ENCODE data around the gene CYB561. TPM values are rescaled to one million over a fixed set of nuclear protein-coding genes. Genes with fewer than 3 reads are reported as not detected.
A peak's percentile ranks its signal among the peaks of the same experiment; 100 is the strongest.

CYB561 gene, protein sequence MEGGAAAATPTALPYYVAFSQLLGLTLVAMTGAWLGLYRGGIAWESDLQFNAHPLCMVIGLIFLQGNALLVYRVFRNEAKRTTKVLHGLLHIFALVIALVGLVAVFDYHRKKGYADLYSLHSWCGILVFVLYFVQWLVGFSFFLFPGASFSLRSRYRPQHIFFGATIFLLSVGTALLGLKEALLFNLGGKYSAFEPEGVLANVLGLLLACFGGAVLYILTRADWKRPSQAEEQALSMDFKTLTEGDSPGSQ
- 10 to 100 TPM; 42.4 to 97.9 TPM for total RNA-seq
- polyA plus RNA-seq: 10 to 100 TPM; 41.2 to 49.2 TPM
- long read RNA-seq, donor 1, partial matches to known transcripts: 0 of 8 reads
- long read RNA-seq, donor 1, other reads (novel, unspliced or antisense): 0 of 8 reads
- long read RNA-seq, donor 2, partial matches to known transcripts: 0 of 1 reads
- long read RNA-seq, donor 2, other reads (novel, unspliced or antisense): 0 of 1 reads
- long read RNA-seq, donor 3, partial matches to known transcripts: 0 of 7 reads
- long read RNA-seq, donor 3, other reads (novel, unspliced or antisense): 0 of 7 reads
- long read RNA-seq, donor 4, partial matches to known transcripts: 0 of 3 reads
- long read RNA-seq, donor 4, other reads (novel, unspliced or antisense): 0 of 3 reads
- long read RNA-seq, donor 5, partial matches to known transcripts: 0 of 9 reads
- long read RNA-seq, donor 5, other reads (novel, unspliced or antisense): 0 of 9 reads

DNA sequence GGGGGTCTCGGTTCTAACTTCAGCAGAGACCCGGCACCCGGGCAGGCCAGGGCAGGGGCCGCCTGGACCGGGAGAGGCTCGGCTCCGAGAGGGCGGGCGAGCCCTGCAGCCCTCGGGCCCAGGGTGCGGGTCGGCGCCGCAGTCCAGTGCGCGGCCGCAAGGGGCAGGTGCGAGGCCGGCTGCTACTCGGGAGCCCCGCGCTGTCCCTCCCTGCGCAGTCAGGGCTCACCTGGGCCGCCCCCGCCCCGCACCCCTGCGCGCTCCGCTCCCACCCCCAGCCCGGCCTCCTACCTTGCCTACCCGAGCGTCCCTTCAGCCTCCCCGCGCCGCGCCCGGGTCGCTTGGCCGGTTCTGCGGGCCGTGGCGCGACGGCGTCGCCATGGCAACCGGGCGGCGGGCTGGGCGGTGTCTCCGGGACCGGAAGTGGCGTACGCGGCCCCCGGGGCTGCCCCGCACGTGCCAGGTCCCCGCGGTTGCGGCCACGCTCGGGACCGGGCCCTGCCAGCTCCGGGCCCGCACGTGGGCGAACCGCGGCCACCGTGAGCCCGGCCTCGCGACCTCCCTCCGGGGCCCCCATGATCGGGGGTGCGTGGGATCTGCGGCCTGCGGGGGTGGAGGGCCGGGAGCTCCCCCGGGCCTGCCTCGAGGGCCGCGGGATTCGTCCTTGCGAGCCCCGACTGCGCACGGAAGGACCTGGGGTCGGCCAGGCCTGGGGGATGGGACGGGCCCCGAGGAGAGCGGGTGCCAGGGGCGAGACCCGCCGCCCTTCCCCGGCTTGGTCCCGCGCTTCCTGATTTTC, at the start of gene CYB561:
Gene CYB561 (minus strand): TSS at position 353 of the 799 bp plus-strand sequence. CDS start 8,759 bp downstream, outside the sequence.
- Histone ChIP-seq H3K4me3 (peak within 1 kb of the TSS; percentile 58), H3K36me3 (ENCODE audit: control insufficient read depth in 4 of 4, insufficient read depth in 4 of 4, low read length in 4 of 4) (no peaks in the 10 kb centered on the region), H3K27me3 (ENCODE audit: control insufficient read depth in 3 of 3, insufficient read depth in 3 of 3, low read length in 2 of 3) (no peaks in the 10 kb centered on the region), H3K27ac (ENCODE audit: low read depth in 1 of 2, low read length in 1 of 2) (peak within 1 kb of the TSS; percentile 65 to 96), H3K4me1 (ENCODE audit: control insufficient read depth in 5 of 5, insufficient read depth in 5 of 5, low read length in 5 of 5) (peaks cover 0 to 30% (median 7%) of the 10 kb centered on the region in 5 donors), H3K9ac (ENCODE audit: insufficient read depth in 1 of 2, low read length in 2 of 2) (peak within 1 kb of the TSS; percentile 3 to 46), H3K9me3 (ENCODE audit: control insufficient read depth in 4 of 4, insufficient read depth in 3 of 4, low read length in 3 of 4) (no peaks in the 10 kb centered on the region)
- DNase-seq (peak; percentile 58 to 83 (median 79)), ATAC-seq (ENCODE audit: insufficient read depth, low FRiP score) (peak; percentile 75)
- TF ChIP-seq, protein P1, sequence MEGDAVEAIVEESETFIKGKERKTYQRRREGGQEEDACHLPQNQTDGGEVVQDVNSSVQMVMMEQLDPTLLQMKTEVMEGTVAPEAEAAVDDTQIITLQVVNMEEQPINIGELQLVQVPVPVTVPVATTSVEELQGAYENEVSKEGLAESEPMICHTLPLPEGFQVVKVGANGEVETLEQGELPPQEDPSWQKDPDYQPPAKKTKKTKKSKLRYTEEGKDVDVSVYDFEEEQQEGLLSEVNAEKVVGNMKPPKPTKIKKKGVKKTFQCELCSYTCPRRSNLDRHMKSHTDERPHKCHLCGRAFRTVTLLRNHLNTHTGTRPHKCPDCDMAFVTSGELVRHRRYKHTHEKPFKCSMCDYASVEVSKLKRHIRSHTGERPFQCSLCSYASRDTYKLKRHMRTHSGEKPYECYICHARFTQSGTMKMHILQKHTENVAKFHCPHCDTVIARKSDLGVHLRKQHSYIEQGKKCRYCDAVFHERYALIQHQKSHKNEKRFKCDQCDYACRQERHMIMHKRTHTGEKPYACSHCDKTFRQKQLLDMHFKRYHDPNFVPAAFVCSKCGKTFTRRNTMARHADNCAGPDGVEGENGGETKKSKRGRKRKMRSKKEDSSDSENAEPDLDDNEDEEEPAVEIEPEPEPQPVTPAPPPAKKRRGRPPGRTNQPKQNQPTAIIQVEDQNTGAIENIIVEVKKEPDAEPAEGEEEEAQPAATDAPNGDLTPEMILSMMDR (IDR thresholded peaks at IDR 0.05; ENCODE audit: control extremely low read depth, extremely low read depth): no peak
- 0 to 1% methylated on average over 56 to 99 of the region's 99 CpGs for whole genome bisulfite sequencing, 2 donors

DNA sequence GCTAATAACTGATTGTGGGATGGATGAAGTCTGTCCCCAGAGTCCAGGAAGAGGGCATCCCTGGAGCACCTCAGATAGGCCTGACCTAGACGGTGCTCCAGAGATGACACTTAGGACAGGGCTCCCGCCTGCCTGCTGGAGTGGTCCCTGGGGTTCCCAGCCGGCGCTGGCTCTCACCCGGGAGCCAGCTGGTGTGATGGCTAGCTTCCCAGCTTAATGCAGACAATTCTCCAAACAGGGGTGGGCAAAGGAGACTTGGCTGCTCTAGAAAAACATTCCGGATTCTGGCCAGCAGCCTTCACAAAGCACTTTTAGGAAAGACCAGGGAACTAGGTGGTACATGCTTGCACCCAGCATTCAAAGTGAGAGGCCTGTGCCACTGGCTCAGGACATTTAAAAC, 49.4 kb upstream of the CYB561 start:
- TF ChIP-seq, protein P1 (IDR thresholded peaks at IDR 0.05; ENCODE audit: control extremely low read depth, extremely low read depth): no peak
- no peak overlapping the region for H3K27ac ChIP-seq (ENCODE audit: low read depth in 1 of 2, low read length in 1 of 2)
- no peak overlapping the region for H3K4me3 ChIP-seq
- no peaks in the 10 kb centered on the region for H3K27me3 ChIP-seq (ENCODE audit: control insufficient read depth in 3 of 3, insufficient read depth in 3 of 3, low read length in 2 of 3)
- H3K9ac ChIP-seq (ENCODE audit: insufficient read depth in 1 of 2, low read length in 2 of 2): no peak overlapping the region
- 67 to 88% methylated on average over 6 of the region's 6 CpGs for WGBS, 2 donors
- peak; percentile 73 to 82 (median 78) for DNase-seq
- H3K36me3 ChIP-seq (ENCODE audit: control insufficient read depth in 4 of 4, insufficient read depth in 4 of 4, low read length in 4 of 4): peaks cover 0 to 8% (median 0%) of the 10 kb centered on the region in 4 donors
- ATAC-seq (ENCODE audit: insufficient read depth, low FRiP score): no peak
- H3K9me3 ChIP-seq (ENCODE audit: control insufficient read depth in 4 of 4, insufficient read depth in 3 of 4, low read length in 3 of 4): no peaks in the 10 kb centered on the region
- H3K4me1 ChIP-seq (ENCODE audit: control insufficient read depth in 5 of 5, insufficient read depth in 5 of 5, low read length in 5 of 5): peaks cover 0 to 26% (median 3%) of the 10 kb centered on the region in 5 donors

DNA sequence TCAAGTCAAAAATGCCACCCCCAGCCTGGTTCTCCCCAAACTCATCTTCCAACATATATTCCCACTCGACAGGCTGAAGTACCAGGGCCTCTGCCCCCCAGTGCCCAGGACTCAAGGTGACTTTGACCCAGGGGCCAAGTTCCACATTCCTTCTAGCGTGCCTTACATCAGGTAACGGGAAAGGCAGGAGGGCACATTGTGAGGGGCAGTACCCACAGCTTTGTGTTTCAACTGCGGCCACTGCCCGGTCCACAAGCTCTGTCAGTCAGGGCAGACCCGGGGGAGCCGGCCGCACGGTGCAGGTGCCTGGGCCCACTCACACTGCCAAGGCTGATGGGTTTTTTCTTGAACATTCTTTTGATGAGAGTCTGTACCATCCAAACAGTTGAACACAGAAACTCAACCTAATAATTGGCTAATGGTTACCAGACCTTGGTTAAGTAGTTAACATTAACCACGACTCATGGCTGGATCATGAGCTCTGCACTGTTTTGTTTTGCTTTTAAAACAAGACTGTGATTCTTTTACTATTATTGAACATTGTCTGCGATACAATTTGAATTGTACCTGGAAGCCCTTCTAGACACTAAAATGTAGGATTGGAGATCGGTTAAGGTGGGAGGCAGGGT, 48.3 kb upstream of the CYB561 start:
- H3K27me3 ChIP-seq (ENCODE audit: control insufficient read depth in 3 of 3, insufficient read depth in 3 of 3, low read length in 2 of 3): no peaks in the 10 kb centered on the region
- H3K4me3 ChIP-seq: no peak overlapping the region
- TF ChIP-seq, protein P1 (IDR thresholded peaks at IDR 0.05; ENCODE audit: control extremely low read depth, extremely low read depth): no peak
- no peak overlapping the region for H3K9ac ChIP-seq (ENCODE audit: insufficient read depth in 1 of 2, low read length in 2 of 2)
- no peak overlapping the region for H3K27ac ChIP-seq (ENCODE audit: low read depth in 1 of 2, low read length in 1 of 2)
- DNase-seq: no peak
- no peaks in the 10 kb centered on the region for H3K9me3 ChIP-seq (ENCODE audit: control insufficient read depth in 4 of 4, insufficient read depth in 3 of 4, low read length in 3 of 4)
- WGBS, 2 donors: 92 to 98% methylated on average over 12 of the region's 12 CpGs
- H3K4me1 ChIP-seq (ENCODE audit: control insufficient read depth in 5 of 5, insufficient read depth in 5 of 5, low read length in 5 of 5): peaks cover 0 to 26% (median 3%) of the 10 kb centered on the region in 5 donors
- H3K36me3 ChIP-seq (ENCODE audit: control insufficient read depth in 4 of 4, insufficient read depth in 4 of 4, low read length in 4 of 4): peaks cover 0 to 8% (median 0%) of the 10 kb centered on the region in 4 donors
- no peak for ATAC-seq (ENCODE audit: insufficient read depth, low FRiP score)

Measured in lung (tissue), 16 donors.